Measurements from ENCODE around the gene BCL11B.

GRCh38 chr14:99155173-99156089 is 116.6 kb downstream of the BCL11B start:
- TF ChIP-seq POLR2A (IDR thresholded peaks at IDR 0.05; ENCODE audit: low read length) (no peak), GATA1 (IDR thresholded peaks at IDR 0.05; ENCODE audit: low read depth, low read length) (no peak)

Measured in erythroblast (primary cell).